Activated CD8-positive, alpha-beta memory T cell treated with anti-CD3 and anti-CD28 coated beads, Interleukin-2, amount 50 U/mL, for 4 hours (primary cell): ENCODE results near the gene C8B.

ENCODE experiments used
- DNase-seq: peaks from one replicate; pipeline ENCODE4 v3.0.0-alpha.2; 2020

The C8B gene

DNA sequence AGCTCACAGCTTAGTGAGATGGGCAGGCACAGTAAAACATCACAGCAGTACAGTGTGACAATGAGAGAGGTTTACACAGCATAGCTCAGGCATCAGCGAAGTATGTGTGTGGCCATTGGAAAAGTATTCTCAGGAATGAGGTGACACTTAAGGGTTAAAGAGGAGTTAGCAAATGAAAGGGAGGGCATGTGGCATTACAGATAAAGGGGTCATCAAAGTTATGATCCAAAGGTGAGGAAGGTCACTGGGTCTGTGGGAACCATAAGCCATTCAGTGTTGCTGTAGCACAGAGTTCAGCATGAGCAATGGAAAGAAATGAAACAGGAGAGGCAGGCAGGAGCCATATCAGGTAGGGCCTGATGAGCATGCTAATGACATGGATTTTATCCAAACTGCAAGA lies 4.5 kb upstream of the C8B start:
- no peak for DNase-seq

DNA sequence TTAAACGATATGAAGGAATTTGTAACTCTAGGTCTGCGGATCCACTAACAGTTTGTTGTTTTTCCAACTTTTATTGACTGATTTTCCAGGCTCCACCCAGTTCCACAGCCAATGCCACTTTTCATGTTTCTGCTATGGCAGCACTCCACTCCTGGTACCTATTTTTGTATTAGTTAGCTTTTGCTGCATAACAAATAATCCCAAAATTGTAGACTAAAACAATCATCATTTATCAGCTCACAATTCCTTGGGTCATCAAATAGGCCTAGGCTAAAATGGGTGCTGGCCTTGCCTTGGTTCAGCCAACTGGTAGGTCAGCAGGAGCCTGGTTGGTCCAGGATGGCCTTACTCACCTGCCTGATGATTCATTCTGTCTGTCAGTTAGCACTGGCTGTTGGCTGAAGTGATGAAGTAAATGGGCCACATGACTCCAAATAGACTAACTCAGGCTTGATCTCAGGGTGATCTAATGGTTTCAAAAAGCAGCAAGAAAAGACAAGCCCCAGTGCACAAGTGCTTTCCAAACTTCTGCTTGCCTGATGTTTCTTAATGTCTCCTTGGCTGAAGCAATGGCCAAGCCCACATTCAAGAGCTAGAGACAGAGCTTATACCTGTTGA lies 3.2 kb upstream of the C8B start:
- no peak for DNase-seq

DNA sequence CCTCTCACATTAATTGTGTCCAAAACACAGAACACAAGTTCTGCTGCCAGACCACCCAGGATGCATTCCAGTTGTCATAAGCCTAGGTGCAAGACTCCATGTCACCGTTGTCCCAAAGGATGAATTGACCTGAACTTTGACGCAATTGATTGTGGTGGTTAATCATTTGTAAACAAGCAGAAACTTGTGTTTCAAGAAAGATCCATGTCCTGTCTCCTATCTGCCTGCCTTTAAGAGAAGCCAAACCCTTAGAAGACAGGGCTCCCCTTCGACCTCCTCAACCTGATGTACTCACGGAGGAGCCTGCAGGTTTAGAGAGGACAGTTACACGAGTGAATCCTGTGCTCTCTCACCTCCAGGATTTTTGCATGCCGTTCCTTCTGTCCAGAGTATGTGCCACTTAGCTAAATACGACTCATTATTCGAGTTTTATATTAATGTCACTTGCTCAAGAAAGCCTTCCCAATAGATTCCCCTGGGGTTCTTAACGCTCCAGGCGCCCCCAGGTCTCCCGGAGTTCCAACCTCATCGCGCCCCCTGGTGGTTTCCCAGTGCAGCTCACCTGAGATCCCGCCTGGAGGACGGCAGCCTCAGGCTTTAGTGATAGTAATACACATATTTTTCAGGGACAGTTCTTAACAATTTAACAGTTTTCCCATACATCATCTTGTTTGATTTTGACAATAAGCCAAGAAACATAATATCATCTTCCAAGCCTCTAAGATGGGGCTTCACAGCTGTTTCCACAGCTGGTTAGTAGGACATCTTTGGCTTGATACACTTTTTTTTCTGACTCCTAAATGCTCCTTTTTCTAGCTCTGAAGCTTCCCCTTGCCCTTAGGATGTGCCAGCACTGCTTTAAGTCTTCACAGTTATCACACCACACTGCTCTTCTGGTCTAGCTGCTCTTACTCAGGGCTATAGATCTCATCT lies 2.4 kb upstream of the C8B start:
- DNase-seq = no peak

DNA sequence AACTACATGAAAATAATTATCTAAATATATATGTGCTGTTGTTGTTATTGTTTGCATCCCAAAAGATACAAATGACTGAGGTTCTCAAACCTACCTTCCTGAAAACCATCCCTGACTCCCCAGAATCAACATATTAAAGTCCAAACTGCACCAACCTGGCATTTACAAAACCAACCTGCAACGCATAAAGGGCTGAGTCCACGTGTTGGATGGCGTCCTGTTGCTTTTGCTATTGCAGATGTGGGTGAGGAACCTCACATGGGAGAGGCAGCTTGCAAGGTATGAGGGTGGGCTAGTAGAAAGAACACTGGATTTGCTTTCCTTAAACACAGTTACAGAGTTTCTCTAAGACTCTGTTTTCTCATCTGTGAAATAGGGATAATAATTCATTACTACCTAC lies 1.5 kb upstream of the C8B start:
- DNase-seq = no peak

DNA sequence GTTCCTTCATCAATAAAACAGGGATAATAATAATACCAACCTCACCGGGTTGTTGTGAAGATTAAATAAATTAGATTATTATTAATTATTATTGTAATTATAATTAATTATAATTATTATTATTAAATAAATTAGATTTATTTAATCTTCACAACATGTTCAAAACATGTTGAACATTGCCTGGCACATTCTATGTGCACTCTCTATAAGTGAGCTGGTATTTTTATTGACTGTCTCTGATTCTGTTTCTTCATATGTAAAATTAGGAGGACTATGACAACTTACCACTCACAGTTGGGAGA lies 834 bp upstream of the C8B start:
- DNase-seq = no peak

DNA sequence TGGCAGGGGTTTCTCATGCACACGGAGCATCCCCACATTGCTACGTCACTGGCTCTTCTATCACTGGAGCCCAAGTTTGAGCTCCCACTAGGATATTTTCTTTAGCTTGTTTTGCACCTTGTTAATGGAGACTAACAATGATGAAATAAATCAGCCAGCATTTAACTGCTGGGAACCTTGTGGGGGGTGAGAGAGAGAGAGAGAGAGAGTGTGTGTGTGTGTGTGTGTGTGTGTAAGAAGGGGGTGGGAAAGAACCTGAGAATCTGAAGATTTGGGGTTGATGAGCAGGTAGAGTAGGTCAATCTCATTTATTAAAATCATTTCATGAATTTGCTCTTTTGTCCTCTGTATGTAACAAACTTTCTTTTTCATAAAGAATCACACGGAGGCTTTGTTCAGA lies 624 bp downstream of the C8B start:
- DNase-seq = no peak

DNA sequence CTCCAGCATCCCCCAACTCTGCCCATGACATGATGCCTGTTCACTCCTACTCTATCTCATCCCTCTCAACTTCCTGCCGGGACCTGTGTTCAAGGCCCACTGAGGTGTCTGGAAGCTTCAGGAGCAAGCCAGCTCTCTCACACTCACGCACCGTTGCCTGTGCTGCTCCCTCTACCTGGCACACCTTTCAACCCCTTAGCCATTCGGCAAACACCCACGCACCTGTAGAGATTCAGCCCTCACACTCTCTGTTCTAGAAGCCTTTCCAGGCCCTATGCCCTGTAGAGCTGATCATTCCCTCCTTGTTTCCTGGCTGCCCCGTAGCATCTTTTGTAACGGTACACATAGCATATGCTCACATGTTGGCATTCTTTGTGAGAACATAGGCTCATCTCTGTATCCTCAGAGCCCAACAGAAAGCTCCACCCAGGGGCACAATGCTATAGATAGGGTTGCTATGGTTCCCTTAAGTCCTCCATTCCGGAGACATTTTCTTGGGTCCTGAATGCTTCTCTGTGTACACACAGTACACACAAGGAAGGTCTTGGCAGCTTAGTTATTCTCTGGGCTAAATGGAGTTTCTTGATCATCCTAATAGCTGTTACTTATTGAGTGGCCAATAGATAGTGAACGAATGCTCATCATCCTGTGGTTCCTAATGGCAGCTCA lies 1.3 kb downstream of the C8B start:
- DNase-seq = no peak

DNA sequence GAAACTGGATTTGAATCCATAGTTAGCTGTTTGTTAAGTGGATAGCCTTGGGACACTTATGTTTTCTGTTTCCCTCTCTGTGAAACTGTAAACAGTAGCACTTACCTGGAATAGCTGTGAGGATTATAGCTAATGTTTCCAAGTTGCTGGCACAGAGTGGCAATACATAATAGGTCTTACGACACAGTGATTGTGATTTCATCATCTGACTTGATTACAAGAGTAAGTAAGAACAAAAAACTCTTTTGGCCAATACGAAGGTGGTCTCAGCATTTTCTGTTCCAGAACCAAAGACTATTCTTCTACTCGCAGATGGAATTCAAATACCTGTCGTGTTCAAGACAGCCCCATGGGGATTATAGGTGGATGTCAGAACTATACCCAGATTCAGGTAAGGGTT lies 2.1 kb downstream of the C8B start:
- no peak for DNase-seq

DNA sequence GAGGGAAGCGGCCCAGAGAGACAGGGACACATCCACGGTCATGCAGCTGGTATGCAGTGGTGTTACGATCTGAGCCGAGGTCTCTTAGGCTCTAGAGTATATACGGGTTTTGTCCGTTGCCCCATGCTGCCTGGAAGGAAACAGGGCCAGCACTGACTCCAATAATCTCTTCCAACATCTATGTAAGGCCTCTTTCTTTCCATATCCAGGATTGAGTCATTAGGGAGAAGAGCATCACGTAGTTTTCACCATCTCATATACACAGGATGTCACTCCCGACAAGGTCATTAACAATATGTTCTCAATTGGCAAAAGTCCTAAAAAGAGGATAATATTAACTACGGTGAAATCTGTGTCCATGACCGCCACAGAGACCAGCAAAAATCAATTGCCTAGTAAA lies 4.4 kb downstream of the C8B start:
- DNase-seq = no peak

DNA sequence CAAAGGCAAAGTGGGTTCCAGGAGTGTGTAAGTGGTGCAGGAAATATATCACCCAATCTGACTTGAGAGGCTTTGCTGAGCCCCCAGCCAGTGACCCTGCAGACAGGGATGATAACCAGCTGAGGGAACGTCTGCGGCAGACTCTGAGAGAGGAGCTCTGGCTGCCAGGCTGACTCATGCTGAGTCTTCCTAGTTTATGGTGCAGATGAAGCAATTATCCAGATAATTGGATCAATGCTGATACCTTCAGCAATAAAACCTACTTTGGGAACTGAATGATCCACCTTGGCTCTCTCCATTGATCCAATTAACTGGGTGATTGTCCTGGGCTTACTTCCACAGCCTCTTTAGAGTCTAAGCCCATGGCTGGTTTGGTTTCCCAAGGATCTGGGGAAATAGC lies 7.3 kb downstream of the C8B start:
- no peak for DNase-seq

DNA sequence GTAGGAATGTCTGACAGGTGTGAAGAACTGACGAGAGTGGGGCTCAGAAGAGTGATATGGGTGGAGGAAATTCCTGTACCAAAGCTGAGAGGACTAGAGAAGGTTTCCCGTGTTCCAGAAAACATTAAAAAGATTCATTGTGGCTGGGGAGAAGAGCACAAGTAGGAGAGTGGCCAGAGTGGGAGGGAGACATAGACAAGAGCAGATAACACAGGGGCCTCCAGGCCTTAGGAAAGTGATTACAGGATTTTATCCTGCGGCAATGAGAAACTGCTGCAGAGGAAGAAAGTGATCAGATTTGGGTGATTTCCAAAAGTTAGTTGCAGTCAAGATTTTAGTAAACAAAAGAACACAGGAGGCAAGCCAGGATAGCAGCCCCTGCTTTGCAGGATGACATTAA lies 7.9 kb downstream of the C8B start:
- DNase-seq = no peak

DNA sequence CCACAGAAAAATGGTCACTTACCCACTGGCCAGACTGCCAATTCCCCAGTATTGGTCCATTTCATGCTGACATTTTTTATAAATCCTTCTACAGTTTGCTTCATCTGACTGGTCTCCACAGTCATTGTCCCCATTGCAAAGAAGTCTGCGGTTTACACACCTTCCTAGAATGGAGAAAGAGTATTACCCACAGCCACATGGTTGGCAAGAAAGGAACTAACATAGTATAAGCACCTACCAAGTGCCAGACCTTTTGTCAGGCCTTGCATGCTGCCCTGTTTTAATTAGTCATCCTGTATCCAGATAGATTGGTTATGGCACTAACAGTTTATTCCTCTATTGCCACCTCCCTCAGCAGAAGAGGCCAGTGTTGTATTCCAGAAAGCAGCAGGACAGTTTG lies 11.2 kb downstream of the C8B start:
- DNase-seq = no peak

DNA sequence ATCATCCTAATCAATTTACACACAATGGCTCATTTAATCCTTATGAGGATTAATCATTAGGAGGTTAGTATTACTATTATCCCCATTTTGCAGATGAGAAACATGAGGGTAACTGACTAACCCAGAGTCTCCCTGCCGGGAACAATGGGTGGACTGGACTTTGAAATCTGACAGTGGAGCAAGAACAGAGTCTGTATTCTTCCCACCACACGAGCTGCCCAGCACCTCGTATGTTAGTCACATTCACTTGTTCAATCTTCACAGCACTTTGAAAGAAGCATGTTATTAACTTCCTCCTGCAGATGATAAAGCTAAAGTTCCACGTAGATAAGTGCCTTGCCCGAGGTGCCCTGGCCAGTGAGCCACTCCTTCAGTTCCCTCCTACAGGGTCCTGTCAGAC lies 12.4 kb downstream of the C8B start:
- DNase-seq = no peak

DNA sequence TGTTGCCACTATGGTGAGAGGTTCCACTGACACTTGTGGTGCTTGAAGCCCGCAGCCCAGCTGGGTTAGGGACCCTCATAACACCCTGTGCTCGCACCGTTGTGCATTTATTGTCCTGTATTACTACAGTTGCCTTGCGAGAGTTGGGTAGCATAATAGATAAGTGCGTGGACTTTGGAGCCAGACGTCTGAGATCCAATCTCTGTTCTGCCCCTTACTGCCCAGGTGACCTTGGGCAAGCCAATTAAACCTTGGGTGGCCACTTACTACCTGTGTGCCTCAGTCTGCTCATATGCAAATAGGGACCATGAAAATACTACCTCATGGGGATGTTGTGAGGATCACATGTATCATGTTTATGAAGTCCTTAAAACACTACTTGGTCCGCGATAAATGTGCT lies 13.3 kb downstream of the C8B start:
- DNase-seq = no peak

DNA sequence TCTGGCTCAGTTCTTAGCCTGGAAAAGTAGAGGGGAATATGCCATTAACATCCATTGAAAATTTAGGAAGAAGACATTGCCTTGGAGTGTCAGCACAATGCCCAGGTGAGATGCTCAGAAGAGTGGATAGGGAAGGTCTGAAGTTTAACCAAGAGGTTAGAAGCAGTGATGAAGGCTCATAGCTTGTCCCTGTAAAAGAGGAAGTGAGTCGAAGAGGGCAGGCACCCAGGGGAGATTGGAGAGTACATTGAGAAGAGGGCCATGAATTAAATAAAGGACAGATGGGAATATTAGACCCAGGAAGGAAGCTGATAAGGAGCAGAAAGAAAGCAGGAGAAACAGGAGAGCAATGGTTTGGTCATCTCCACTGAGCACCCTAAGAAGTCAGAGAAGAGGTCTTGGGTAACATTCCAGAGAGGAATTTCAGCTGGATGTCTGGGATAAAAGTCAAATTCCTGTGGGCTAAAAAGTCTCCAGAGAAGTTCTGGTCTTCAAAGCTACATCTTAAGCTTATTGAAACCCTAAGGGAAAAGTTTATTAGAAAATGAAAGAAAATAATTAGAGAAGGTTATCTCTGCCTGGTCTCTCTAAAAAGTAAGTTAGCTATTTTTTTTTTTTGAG lies 17.3 kb downstream of the C8B start:
- DNase-seq = no peak

DNA sequence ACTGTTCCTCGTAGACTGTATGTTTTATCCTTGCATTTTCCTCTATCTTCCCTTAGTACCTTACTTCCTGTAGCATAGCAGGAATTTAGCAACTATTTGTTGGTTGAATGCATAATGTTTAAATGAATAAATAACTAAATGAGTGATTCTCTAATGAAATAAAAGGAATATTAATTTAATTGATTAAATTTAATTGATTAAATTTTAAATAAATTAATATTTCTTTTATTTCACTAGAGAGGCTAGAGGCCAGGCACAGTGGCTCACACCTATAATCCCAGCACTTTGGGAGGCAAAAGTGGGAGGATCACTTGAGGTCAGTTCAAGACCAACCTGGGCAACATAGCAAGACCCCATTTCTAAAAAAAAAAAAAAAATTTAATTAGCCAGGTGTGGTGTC lies 25.8 kb downstream of the C8B start:
- DNase-seq = no peak

DNA sequence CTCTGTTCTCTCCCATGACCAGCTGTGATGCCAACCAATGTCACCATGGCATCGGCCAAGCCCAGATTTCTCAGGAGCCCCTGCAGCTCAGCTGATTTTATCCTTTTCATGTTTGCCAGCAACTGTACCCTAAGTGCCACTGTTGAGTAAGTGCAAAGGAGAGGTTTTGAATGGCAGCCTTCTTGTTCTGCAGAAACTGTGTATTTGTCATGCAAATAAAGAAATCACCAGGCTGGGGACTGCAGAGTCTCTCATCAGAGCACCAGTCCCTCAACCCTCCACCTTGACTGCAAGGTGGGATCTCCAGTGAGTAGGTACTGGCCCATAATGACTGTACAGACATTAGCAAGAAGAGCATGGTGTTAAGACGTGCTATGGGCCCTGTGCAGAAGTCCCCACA lies 26.6 kb downstream of the C8B start:
- DNase-seq = no peak

DNA sequence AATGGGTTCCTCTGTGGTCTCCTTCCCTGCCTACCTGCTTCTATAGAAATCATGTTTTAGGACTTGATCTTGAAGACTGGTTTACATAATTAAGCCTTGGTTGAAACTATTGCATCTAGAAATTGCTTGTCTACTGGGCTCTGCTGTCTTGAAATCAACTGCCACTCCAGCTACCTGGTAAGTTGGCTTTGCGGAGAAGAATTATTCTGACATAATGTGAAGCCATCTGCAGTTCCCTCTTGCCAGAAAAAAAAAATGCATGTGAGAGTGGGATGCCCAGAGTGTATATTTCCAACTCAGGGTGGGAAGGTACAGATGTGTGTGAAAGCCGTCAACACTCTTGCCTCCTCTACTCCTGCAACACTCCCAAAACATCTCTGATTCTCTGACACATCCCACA lies 27.2 kb downstream of the C8B start:
- DNase-seq = no peak

DNA sequence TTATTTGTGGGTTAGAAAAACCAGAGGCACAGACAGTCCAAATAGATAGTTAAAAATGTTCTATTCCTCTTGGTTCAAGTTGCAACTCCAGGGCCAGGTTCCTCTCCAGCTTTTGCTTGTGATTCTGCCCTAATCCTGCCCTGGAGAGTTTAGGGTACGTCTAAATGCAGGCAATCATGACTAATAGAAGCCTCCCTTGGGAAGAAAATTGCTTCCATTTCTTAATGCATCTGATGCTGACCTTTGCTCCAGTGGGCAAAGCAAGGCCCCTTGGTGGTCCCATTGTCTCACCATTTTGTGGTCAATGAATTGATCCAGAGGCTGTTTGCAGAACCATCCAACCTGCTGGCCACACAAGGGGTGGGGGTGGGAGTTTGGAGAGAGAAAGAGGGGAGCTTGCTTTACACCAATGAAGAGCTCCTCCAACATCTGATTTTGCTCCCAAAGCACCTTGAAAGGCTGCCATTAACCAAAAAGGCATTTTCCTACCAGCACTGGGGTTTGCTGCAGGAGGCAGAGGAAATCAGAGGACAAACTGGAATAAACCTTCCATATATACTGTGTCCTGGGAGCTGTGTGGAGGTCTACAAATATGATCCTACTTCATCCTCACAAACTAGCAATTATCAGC lies 31.3 kb downstream of the C8B start:
- DNase-seq = no peak

DNA sequence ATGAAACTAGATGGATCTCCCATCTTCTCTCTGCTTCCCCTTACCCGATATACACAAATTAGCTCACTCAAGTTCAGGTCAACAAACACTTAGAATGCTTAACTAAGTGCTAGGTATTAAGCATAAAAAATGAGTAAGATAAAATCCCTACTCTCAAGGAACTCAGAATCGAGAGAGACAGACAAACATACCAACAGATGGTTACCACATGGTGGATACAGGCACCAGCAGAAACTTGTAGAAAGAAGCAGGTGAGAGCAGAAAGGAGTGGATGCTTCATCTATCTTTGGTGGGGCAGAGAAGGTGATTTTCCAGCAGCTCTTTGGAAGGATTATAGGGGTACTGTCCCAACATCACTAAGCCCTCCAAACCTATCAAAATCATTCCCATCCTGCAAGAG lies 32.2 kb downstream of the C8B start:
- DNase-seq = no peak

DNA sequence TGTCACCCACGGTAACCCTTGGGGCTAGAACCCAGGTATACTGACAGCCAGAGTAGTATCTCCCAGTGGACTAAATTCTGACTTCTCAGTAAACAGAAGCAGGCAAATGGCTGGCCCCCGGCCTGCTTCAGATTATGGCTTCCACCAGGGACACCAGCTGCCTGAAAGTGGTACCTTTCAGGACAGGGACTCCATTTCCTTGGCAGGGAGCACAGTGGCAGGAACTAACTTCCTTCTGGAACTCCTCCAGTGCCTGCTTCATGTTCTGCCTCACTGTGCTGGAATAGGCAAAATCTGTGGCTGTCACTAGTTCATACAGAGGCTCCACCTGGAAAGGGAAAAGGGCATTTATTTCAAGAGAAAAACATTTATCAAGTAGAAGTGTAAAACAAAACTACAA lies 32.7 kb downstream of the C8B start:
- no peak for DNase-seq

DNA sequence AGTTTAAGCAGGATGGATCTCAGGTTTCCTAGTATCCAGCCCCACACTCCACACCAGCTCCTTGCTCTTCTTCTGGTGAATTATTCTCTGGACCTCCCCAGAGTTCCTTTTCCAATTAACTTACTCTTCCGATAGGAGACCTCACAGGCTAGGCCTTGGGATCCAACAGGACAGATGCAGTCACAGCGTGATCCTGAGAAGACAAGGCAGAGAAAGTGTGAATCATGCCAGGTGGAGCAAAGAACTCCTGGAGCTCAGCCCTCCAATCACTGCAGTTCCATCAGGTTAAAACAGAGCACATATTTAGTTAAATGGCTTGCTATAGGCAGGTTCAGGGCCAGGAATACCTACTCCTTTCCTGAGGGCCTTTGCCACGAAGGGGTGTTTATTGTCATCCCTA lies 34.1 kb downstream of the C8B start:
- DNase-seq = no peak

DNA sequence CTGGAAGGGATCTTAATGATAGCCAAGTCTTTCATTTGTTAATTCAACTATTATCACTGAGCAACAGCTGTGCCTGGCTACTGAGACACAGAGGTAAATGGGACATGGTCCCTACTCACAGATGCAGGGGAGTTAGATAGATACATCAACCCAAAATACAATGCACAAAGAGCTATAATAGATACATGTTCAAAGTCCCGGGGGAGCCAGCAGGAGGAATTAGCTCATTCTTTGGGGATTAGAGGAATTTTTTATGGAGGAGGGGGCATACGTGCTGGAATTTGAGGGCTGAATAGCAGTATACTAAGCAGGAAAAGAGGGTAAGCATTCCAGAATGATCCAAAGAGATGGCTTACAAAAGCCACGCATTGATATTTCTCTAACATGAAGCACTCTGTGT lies 34.6 kb downstream of the C8B start:
- no peak for DNase-seq

DNA sequence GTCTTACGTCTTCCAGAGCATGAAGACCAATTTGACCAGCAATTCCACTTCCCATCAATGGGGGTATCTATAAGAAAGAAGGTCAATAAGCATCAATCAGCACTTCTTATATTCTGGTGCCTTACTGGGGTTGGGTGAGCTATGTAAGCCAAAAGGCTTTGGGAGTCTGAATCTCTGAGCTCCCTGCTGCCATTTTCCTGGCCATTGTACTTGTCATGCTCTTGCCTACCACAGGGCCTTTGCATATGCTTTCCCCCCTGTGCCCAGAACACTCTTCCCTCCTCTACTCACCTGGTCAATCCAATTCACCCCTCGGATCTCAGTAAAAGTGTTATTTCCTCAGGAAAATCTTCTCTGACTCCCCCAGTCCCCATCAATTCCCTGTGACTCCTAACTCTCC lies 36.3 kb downstream of the C8B start:
- DNase-seq = no peak
